Uterus (tissue), 4 donors: ENCODE results near the gene OAS2. TPM values are rescaled to one million over a fixed set of nuclear protein-coding genes. Genes with fewer than 3 reads are reported as not detected.

Experiments used
- DNase-seq, 2 donors: peaks; one replicate each; pipeline ENCODE4 v3.0.0-alpha.2; 2019 to 2020
- H3K27ac ChIP-seq, 2 donors: fragments of 200-600 bp; sonication (generic); 1 replicate in 1 of 2; 2 replicates in 1 of 2; pipeline ENCODE4 v1.5.1; 2016 to 2018
- H3K27me3 ChIP-seq, 2 donors: fragments of 200-600 bp; sonication (generic); one replicate each; pipeline ENCODE4 v1.5.1; 2018 to 2019; ENCODE audit warnings: control low read depth in 1 of 2
- H3K36me3 ChIP-seq, 2 donors: fragments of 200-600 bp; sonication (generic); one replicate each; pipeline ENCODE4 v1.5.1; 2019; ENCODE audit warnings: control low read depth in 1 of 2
- H3K4me1 ChIP-seq, 2 donors: fragments of 200-600 bp; sonication (generic); one replicate each; pipeline ENCODE4 v1.5.1; 2018 to 2019; ENCODE audit warnings: control low read depth in 1 of 2
- H3K4me3 ChIP-seq, 2 donors: fragments of 200-600 bp; sonication (generic); 1 replicate in 1 of 2; 2 replicates in 1 of 2; pipeline ENCODE4 v1.5.1; 2018 to 2019; ENCODE audit warnings: mild to moderate bottlenecking in 1 of 2
- H3K9me3 ChIP-seq, 2 donors: fragments of 200-600 bp; sonication (generic); one replicate each; pipeline ENCODE4 v1.5.1; 2019; ENCODE audit warnings: control low read depth in 1 of 2
- POLR2A ChIP-seq, 2 donors: fragments of 450-650 bp; IDR thresholded peaks; one replicate each; pipeline ENCODE4 v1.6.1; 2016; ENCODE audit warnings: antibody characterized with exemption in 2 of 2, mild to moderate bottlenecking in 1 of 2, moderate library complexity in 1 of 2
- intact Hi-C: fragments of 100-400 bp; cut with DNase I; formaldehyde crosslinking; loops from one replicate; pipeline ENCODE4 v1.15.1; 2023; ENCODE audit warnings: low total_unique reads
- total RNA-seq, 4 donors: library from RNA; depleted of rRNA in 3 of 4; stranded (reverse); fragments of >200 nt in 3 of 4; gene quantifications; one replicate each; pipeline versions ENCODE4 v1.1.0 to v1.2.4, GENCODE V29; 2014 to 2023
- TF ChIP-seq, protein P1 (sequence below), 4 experiments: fragments of 200-600 bp in 2 of 4; fragments of 450-650 bp in 2 of 4; sonication (generic) in 2 of 4; IDR thresholded peaks; one replicate each; pipeline ENCODE4 v1.5.1; 2016 to 2019; ENCODE audit warnings: antibody characterized with exemption in 4 of 4, mild to moderate bottlenecking in 2 of 4, moderate library complexity in 1 of 4
- donor health status: DM: yes; HTN: yes; CAD: no.

Gene OAS2
- total RNA-seq, 4 donors from 2014 or later = 0.59 to 18.1 (median 6.1) TPM

- H3K4me3 ChIP-seq = no peak overlapping the region
- H3K36me3 ChIP-seq = no peaks in the 10 kb centered on the region
- no peaks in the 10 kb centered on the region for H3K4me1 ChIP-seq
- no peak for DNase-seq
- no peak overlapping the region for H3K27ac ChIP-seq
- intact Hi-C loops = no loop called here
- TF ChIP-seq, protein P1, sequence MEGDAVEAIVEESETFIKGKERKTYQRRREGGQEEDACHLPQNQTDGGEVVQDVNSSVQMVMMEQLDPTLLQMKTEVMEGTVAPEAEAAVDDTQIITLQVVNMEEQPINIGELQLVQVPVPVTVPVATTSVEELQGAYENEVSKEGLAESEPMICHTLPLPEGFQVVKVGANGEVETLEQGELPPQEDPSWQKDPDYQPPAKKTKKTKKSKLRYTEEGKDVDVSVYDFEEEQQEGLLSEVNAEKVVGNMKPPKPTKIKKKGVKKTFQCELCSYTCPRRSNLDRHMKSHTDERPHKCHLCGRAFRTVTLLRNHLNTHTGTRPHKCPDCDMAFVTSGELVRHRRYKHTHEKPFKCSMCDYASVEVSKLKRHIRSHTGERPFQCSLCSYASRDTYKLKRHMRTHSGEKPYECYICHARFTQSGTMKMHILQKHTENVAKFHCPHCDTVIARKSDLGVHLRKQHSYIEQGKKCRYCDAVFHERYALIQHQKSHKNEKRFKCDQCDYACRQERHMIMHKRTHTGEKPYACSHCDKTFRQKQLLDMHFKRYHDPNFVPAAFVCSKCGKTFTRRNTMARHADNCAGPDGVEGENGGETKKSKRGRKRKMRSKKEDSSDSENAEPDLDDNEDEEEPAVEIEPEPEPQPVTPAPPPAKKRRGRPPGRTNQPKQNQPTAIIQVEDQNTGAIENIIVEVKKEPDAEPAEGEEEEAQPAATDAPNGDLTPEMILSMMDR (IDR thresholded peaks at IDR 0.05) = no peak
- no peak for TF ChIP-seq POLR2A (IDR thresholded peaks at IDR 0.05)
- H3K9me3 ChIP-seq = peaks cover 0 to 2% of the 10 kb centered on the region in 2 donors
- no peaks in the 10 kb centered on the region for H3K27me3 ChIP-seq
Observed at GRCh38 chr12:112961074-112961473, 17.2 kb upstream of the OAS2 start.

DNA sequence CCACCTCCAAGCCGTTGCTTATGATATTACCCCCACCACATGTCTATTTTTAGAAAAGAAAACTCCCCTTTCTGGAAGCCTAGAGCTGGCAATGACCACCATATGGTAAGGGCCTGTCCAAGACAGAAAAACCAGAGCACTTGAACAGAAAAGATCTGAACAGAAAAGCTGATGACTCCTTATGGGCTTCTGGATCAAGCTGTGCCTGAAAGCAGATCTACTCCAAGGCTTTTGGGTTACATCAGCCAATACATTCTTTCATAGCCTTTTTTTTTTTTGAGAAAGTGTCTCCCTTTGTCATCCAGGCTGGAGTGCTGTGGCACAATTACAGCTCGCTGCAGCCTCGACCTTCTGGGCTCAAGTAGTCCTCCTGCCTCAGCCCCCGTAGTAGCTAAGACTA, 16.8 kb upstream of the OAS2 start:
- intact Hi-C loops = no loop called here
- no peak overlapping the region for H3K27ac ChIP-seq
- no peaks in the 10 kb centered on the region for H3K4me1 ChIP-seq
- H3K4me3 ChIP-seq = no peak overlapping the region
- H3K36me3 ChIP-seq = no peaks in the 10 kb centered on the region
- no peaks in the 10 kb centered on the region for H3K27me3 ChIP-seq
- no peak for DNase-seq
- no peaks in the 10 kb centered on the region for H3K9me3 ChIP-seq
- TF ChIP-seq, protein P1 (IDR thresholded peaks at IDR 0.05) = no peak
- TF ChIP-seq POLR2A (IDR thresholded peaks at IDR 0.05) = no peak

DNA sequence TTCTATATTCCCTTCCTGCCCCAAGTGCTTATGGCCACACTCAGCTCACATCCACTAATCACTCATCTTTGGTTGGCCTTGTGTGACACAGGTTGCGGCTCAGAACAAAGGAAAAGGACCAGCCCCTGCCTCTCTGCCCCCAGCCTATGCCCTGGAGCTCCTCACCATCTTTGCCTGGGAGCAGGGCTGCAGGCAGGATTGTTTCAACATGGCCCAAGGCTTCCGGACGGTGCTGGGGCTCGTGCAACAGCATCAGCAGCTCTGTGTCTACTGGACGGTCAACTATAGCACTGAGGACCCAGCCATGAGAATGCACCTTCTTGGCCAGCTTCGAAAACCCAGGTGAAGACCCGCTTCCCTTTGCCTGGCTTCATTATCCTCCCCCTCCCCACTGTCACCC, 15.8 kb upstream of the OAS2 start:
- H3K27me3 ChIP-seq = no peaks in the 10 kb centered on the region
- intact Hi-C loops = no loop called here
- no peak overlapping the region for H3K27ac ChIP-seq
- TF ChIP-seq, protein P1 (IDR thresholded peaks at IDR 0.05) = no peak
- TF ChIP-seq POLR2A (IDR thresholded peaks at IDR 0.05) = no peak
- H3K4me3 ChIP-seq = no peak overlapping the region
- H3K36me3 ChIP-seq = no peaks in the 10 kb centered on the region
- no peaks in the 10 kb centered on the region for H3K9me3 ChIP-seq
- no peak for DNase-seq
- H3K4me1 ChIP-seq = no peaks in the 10 kb centered on the region

DNA sequence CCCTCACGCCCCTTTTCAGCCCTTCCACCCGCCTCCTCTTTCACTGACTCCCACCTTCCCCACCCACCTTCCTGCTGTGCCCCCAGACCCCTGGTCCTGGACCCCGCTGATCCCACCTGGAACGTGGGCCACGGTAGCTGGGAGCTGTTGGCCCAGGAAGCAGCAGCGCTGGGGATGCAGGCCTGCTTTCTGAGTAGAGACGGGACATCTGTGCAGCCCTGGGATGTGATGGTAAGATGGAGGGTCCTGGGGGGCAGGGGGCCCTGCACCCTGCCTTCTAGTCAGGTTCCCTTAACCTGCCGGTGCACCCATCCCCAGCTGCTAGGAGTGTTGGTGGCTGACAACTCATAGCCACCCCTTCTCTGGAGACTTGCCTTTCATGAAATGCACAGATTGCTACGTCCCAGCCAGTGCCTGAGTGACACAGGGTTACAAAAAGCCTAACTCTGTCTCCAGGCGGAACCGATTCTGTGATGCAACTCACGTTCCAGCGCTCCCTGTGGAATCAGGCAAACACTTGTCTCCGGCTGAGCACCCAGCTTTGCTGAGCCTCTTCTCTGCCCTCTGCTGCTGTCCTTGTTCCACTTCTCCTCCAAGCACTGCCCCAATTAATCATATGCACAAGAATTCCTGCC, 15.0 kb upstream of the OAS2 start:
- Histone ChIP-seq H3K27ac (no peak overlapping the region), H3K27me3 (no peaks in the 10 kb centered on the region), H3K9me3 (no peaks in the 10 kb centered on the region), H3K4me3 (no peak overlapping the region), H3K4me1 (no peaks in the 10 kb centered on the region), H3K36me3 (no peaks in the 10 kb centered on the region)
- intact Hi-C loops = no loop called here
- DNase-seq = no peak
- no peak for TF ChIP-seq POLR2A (IDR thresholded peaks at IDR 0.05)
- TF ChIP-seq, protein P1 (IDR thresholded peaks at IDR 0.05) = no peak

- no peak overlapping the region for H3K27ac ChIP-seq
- intact Hi-C loops = no loop called here
- DNase-seq = no peak
- no peaks in the 10 kb centered on the region for H3K36me3 ChIP-seq
- TF ChIP-seq POLR2A (IDR thresholded peaks at IDR 0.05) = no peak
- TF ChIP-seq, protein P1 (IDR thresholded peaks at IDR 0.05) = no peak
- no peaks in the 10 kb centered on the region for H3K27me3 ChIP-seq
- H3K4me3 ChIP-seq = no peak overlapping the region
- H3K9me3 ChIP-seq = no peaks in the 10 kb centered on the region
- H3K4me1 ChIP-seq = no peaks in the 10 kb centered on the region
Observed at GRCh38 chr12:112964067-112964670, 14.2 kb upstream of the OAS2 start.
